Right atrium auricular region (tissue), 2 donors: ENCODE data around the gene KRT73. TPM values are rescaled to one million over a fixed set of nuclear protein-coding genes. Genes with fewer than 3 reads are reported as not detected.

Experiments
- DNase-seq: peaks from one replicate; pipeline ENCODE4 v3.0.0-alpha.2; 2019; ENCODE audit warnings: low spot score
- H3K27ac ChIP-seq, 2 donors: fragments of 200-600 bp; sonication (generic); 1 replicate in 1 of 2; 2 replicates in 1 of 2; pipeline ENCODE4 v1.5.1; 2016 to 2019
- H3K27me3 ChIP-seq, 2 donors: fragments of 200-600 bp; sonication (generic); one replicate each; pipeline versions ENCODE4 v1.5.1 to v1.6.0; 2017 to 2019
- H3K36me3 ChIP-seq: fragments of 200-600 bp; sonication (generic); one replicate; pipeline ENCODE4 v1.5.1; 2016
- H3K4me1 ChIP-seq, 2 donors: fragments of 200-600 bp; sonication (generic); one replicate each; pipeline versions ENCODE4 v1.5.1 to v1.6.0; 2017 to 2019
- H3K4me3 ChIP-seq, 2 donors: fragments of 200-600 bp; sonication (generic); 1 replicate in 1 of 2; 2 replicates in 1 of 2; pipeline ENCODE4 v1.5.1; 2017 to 2019; ENCODE audit warnings: mild to moderate bottlenecking in 1 of 2, moderate library complexity in 1 of 2
- H3K9me3 ChIP-seq, 2 donors: fragments of 200-600 bp; sonication (generic); one replicate each; pipeline ENCODE4 v1.5.1; 2019
- total RNA-seq, 2 donors: library from RNA; depleted of rRNA; stranded (reverse); fragments of >200 nt; gene quantifications; one replicate each; pipeline ENCODE4 v1.1.0, GENCODE V29; 2016
- TF ChIP-seq, protein P1 (sequence below), 2 donors: fragments of 200-600 bp; sonication (generic); IDR thresholded peaks; one replicate each; pipeline ENCODE4 v1.5.1; 2019; ENCODE audit warnings: antibody characterized with exemption in 2 of 2

Gene KRT73
- total RNA-seq, 2 donors from 2014 or later: not detected

DNA sequence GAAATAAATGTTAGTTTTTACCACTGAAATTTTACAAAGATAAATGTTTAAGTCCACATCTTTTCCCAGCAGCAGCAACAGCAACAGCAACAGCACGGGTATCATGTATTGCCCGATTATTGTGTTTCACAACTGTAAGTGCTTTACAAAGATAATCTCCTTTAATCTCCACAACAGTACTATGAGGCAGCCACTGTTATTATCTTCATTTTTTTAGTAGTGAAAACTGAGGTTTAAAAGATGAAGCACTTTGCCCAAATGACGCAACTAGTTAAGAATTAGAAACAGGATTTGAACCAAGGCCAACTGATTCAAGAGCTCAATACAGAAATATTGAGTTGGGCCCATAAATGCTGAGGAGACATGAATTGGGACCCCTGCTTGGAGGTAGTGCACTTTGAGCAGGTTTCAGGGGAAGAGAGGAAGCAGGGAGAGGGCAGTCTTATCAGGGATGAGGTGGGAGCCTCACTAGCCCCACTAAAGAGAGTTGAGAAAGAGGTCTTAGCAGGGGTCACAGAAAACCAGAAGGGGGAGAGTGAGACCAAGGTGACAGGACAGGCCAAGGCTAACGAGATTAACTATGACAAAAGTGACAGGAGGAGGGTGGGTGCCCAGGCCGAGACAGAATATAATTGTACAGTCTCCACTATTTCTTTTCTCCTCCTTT, 18.4 kb upstream of the KRT73 start:
- DNase-seq: peak; percentile 30
- Histone ChIP-seq H3K27me3 (no peaks in the 10 kb centered on the region), H3K36me3 (no peaks in the 10 kb centered on the region), H3K4me1 (no peaks in the 10 kb centered on the region), H3K9me3 (no peaks in the 10 kb centered on the region), H3K4me3 (no peak overlapping the region), H3K27ac (no peak overlapping the region)
- TF ChIP-seq, protein P1, sequence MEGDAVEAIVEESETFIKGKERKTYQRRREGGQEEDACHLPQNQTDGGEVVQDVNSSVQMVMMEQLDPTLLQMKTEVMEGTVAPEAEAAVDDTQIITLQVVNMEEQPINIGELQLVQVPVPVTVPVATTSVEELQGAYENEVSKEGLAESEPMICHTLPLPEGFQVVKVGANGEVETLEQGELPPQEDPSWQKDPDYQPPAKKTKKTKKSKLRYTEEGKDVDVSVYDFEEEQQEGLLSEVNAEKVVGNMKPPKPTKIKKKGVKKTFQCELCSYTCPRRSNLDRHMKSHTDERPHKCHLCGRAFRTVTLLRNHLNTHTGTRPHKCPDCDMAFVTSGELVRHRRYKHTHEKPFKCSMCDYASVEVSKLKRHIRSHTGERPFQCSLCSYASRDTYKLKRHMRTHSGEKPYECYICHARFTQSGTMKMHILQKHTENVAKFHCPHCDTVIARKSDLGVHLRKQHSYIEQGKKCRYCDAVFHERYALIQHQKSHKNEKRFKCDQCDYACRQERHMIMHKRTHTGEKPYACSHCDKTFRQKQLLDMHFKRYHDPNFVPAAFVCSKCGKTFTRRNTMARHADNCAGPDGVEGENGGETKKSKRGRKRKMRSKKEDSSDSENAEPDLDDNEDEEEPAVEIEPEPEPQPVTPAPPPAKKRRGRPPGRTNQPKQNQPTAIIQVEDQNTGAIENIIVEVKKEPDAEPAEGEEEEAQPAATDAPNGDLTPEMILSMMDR (IDR thresholded peaks at IDR 0.05): no peak

DNA sequence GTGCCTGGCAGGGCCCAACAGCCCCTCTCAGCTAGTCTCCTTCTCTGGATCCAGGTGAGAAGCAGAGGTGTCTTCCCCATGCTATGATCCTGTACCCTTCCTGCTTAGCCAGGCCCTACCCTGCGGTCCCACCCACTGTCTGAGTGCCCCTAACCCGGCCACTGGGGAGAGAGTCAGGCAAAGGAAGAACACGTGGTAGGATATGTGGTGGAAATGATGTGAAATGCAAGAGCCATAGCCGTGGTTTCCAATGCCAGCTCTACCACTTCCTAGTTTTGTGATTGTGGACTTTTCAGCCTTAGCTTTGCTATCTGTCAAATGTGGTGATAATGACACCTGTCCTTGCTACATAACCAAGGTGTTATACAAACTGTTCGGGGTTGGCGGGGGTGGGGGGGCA, 17.8 kb upstream of the KRT73 start:
- Histone ChIP-seq H3K27me3 (no peaks in the 10 kb centered on the region), H3K36me3 (no peaks in the 10 kb centered on the region), H3K4me1 (no peaks in the 10 kb centered on the region), H3K9me3 (no peaks in the 10 kb centered on the region), H3K27ac (no peak overlapping the region), H3K4me3 (no peak overlapping the region)
- TF ChIP-seq, protein P1 (IDR thresholded peaks at IDR 0.05): no peak
- DNase-seq: peak; percentile 26

DNA sequence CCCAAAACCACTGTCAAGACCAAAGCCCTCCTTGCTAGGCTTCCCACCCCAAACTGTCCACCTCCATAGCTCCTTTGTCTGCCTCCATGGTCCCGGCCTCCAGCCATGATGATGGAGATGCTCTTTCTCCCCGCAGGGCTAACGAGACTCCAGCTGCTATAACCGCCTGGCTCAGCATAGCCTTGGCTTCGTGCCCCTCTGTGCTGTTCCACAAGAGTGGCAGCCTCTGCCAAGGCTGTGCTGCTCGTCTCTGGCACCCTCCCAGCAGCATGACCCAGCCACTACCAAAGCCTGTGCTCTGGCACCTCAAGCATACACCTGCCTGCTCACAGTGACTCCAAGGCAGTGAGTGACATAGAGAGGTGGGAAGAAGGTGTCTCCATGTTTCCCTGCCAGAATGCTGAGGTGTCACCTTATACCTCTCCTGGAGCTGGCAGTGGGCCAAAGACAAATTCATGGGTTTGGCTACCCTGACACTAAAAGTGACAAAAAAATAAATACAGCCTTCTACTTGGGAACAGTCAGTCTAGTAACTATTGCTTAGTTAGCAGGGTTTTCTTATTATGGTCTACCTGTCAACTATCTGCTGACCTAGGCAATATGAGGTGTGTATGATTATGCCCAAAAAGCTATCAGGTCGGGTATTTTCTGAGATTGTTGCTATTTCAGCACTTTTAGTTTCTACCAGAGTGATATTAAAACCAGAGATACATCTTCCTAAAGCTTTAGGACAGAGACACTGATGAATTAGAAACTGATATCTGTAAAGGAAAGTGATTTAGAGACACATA, 16.1 kb upstream of the KRT73 start:
- H3K4me1 ChIP-seq: no peaks in the 10 kb centered on the region
- H3K27ac ChIP-seq: no peak overlapping the region
- H3K9me3 ChIP-seq: no peaks in the 10 kb centered on the region
- TF ChIP-seq, protein P1 (IDR thresholded peaks at IDR 0.05): no peak
- no peak overlapping the region for H3K4me3 ChIP-seq
- H3K36me3 ChIP-seq: no peaks in the 10 kb centered on the region
- no peaks in the 10 kb centered on the region for H3K27me3 ChIP-seq
- peak; percentile 57 for DNase-seq

DNA sequence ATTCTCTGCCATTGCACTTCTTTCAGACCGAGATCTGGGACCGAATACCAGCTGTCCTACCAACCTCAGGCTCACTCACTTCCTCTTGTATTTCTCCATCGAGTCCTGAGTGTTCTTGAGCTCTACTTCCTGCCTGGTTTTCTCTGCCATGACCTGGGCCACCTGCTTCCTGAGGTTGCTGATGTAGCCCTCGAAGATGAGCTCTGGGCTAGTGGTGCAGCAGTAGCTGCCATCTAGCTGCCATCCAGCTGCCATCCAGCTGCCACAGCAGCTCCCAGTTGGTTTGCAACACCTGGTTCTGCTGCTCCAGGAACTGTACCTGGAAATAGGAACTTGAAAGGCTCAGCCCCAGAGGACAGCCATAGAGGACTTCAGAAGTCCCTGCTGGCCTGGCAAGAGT, 15.0 kb upstream of the KRT73 start:
- H3K4me3 ChIP-seq: no peak overlapping the region

GRCh38 chr12:52632656-52633055, 14.3 kb upstream of the KRT73 start:
- Histone ChIP-seq H3K9me3 (no peaks in the 10 kb centered on the region), H3K4me1 (no peaks in the 10 kb centered on the region), H3K36me3 (no peaks in the 10 kb centered on the region), H3K27ac (no peak overlapping the region), H3K4me3 (no peak overlapping the region), H3K27me3 (no peaks in the 10 kb centered on the region)
- peak; percentile 42 for DNase-seq
- TF ChIP-seq, protein P1 (IDR thresholded peaks at IDR 0.05): no peak

More for the DNA sequence above, 15.0 kb upstream of the KRT73 start:
- no peaks in the 10 kb centered on the region for H3K4me1 ChIP-seq
- H3K36me3 ChIP-seq: no peaks in the 10 kb centered on the region
- H3K27ac ChIP-seq: no peak overlapping the region
- TF ChIP-seq, protein P1 (IDR thresholded peaks at IDR 0.05): no peak
- peak; percentile 13 for DNase-seq
- H3K9me3 ChIP-seq: no peaks in the 10 kb centered on the region
- no peaks in the 10 kb centered on the region for H3K27me3 ChIP-seq
